ENCODE results near the gene ANXA9.
A peak's percentile ranks its signal among the peaks of the same experiment; 100 is the strongest.

The ANXA9 gene

GRCh38 chr1:151005729-151006319 lies 23.7 kb downstream of the ANXA9 start:
- DNase-seq, result no peak

- peak; percentile 73 for DNase-seq
These were observed 24.4 kb downstream of the ANXA9 start, which contains the start of gene MINDY1 for GRCh38 chr1:151006327-151007052. Gene MINDY1, minus strand, starts transcription at chr1:151006902. Its CDS starts 4,285 bp downstream, at chr1:151002617.

- DNase-seq, result no peak
These were observed 25.8 kb downstream of the ANXA9 start for GRCh38 chr1:151007853-151008243.

- DNase-seq, result peak; percentile 89
These were observed 26.4 kb downstream of the ANXA9 start, which contains the start of gene PRUNE1 for GRCh38 chr1:151008244-151009205. Gene PRUNE1, plus strand, starts transcription at chr1:151008449. Its CDS starts 184 bp downstream, at chr1:151008633.

- no peak for DNase-seq
These were observed 27.1 kb downstream of the ANXA9 start for GRCh38 chr1:151009206-151009587.

GRCh38 chr1:151009674-151010345 lies 27.7 kb downstream of the ANXA9 start:
- DNase-seq, result no peak

GRCh38 chr1:151010346-151010726 lies 28.2 kb downstream of the ANXA9 start:
- DNase-seq, result no peak

- DNase-seq, result no peak
These were observed 29.2 kb downstream of the ANXA9 start for GRCh38 chr1:151011154-151011850.

GRCh38 chr1:151012684-151013471 lies 30.8 kb downstream of the ANXA9 start:
- no peak for DNase-seq

GRCh38 chr1:151013518-151013917 lies 31.4 kb downstream of the ANXA9 start:
- no peak for DNase-seq

- peak; percentile 23 for DNase-seq
These were observed 42.6 kb downstream of the ANXA9 start for GRCh38 chr1:151024540-151025146.

GRCh38 chr1:151026460-151026859 lies 44.4 kb downstream of the ANXA9 start:
- no peak for DNase-seq

- no peak for DNase-seq
These were observed 50.1 kb downstream of the ANXA9 start for GRCh38 chr1:151032164-151032563.

- DNase-seq, result no peak
These were observed 53.1 kb downstream of the ANXA9 start for GRCh38 chr1:151035167-151035566.

- DNase-seq, result no peak
These were observed 54.3 kb downstream of the ANXA9 start, which contains the start of gene BNIPL for GRCh38 chr1:151036356-151036755. Gene BNIPL, plus strand, starts transcription at chr1:151036586. Its CDS starts 140 bp downstream, at chr1:151036726.

- no peak for DNase-seq
These were observed 54.9 kb downstream of the ANXA9 start for GRCh38 chr1:151037032-151037431.

- DNase-seq, result no peak
These were observed 57.4 kb downstream of the ANXA9 start for GRCh38 chr1:151039521-151039920.

- DNase-seq, result no peak
These were observed 61.1 kb downstream of the ANXA9 start for GRCh38 chr1:151043163-151043562.

All from NCI-H446 treated with DMSO at 0.1 percent for 48 hours (cell line).